HUES64 (cell line): ENCODE measurements around the gene KCNJ2.

Experiments
- H3K27ac ChIP-seq: 2 replicates; pipeline ENCODE4 v1.7.0; 2013; ENCODE audit warnings: low read depth, low read length, inconsistent platforms
- H3K27me3 ChIP-seq: 2 replicates; pipeline ENCODE4 v1.6.1; 2013; ENCODE audit warnings: mild to moderate bottlenecking, low read length; ENCODE audit not compliant: insufficient read depth
- H3K36me3 ChIP-seq: 2 replicates; pipeline ENCODE4 v1.6.1; 2013; ENCODE audit warnings: mild to moderate bottlenecking, low read length; ENCODE audit not compliant: insufficient read depth
- H3K4me1 ChIP-seq: 2 replicates; pipeline ENCODE4 v1.6.1; 2013; ENCODE audit warnings: mild to moderate bottlenecking, low read length, moderate library complexity; ENCODE audit not compliant: insufficient read depth
- H3K4me3 ChIP-seq: 2 replicates; pipeline ENCODE4 v1.5.1; 2013; ENCODE audit warnings: mild to moderate bottlenecking, low read length, moderate library complexity
- H3K9ac ChIP-seq: 2 replicates; pipeline ENCODE4 v1.6.1; 2013; ENCODE audit warnings: mild to moderate bottlenecking, low read depth, low read length
- H3K9me3 ChIP-seq: 2 replicates; pipeline ENCODE4 v1.6.1; 2013; ENCODE audit warnings: low read depth, low read length; ENCODE audit not compliant: insufficient read depth
- WGBS: fragments of 150-250, 120-280 bp; methylation state at CpG from one replicate; pipeline ENCODE4 v1.1.7; 2013; ENCODE audit warnings: missing lambda C conversion rate; 5-methylcytosine and 5-hydroxymethylcytosine counted together

Gene KCNJ2

DNA sequence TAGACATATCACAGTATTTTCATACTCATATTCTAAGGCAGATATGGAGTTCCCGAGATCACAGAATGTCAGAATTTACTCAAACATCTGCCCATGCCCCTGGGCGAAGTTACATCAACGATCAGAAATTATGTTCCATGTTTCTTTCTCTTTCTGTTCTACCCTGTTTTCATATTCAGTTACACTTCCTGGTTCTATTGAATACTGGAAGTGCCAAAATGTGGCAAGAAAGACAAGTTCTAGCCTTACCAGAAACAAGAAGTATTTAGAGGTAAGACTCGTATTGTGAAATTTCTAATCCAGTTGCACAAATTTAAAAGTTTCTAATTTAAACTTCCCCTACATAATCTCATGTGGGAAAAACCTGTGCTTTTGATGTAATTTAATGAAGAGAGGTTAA is 36.1 kb downstream of the KCNJ2 start:
- Histone ChIP-seq H3K9me3 (no peaks in the 10 kb centered on the region), H3K4me1 (peaks cover 9% of the 10 kb centered on the region; the same call in 1 of the 2 replicates), H3K4me3 (no peak overlapping the region), H3K9ac (no peak overlapping the region), H3K27me3 (no peaks in the 10 kb centered on the region), H3K36me3 (no peaks in the 10 kb centered on the region), H3K27ac (no peak overlapping the region)
- 91% methylated on average over 3 of the region's 4 CpGs for WGBS

DNA sequence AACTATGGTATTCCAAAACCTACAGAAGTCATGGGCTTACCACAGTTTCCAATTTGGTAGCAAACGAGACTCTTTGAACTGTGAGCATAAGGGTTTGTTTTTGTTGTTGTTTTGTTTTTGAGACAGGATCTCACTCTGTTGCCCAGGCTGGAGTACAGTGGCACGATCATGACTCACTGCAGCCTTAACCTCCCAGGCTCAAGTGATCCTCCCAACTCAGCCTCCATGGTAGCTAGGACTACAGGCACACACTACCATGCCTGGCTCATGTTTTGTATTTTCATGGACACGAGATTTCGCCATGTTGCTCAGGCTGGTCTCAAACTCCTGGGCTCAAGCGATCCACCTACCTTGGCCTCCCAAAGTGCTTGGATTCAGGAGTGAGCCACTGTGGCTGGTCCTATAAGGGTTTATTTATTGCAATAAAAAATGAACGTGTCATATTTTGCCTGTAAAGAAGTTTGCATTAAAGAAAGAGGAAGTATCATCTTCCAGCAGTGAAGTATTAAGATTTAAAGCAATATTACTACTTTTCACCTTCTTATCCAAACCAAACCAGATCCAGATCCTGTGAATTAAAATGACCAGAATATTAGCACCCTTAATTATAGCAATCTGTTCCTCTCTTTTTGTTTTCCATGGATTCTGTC is 37.2 kb downstream of the KCNJ2 start:
- Histone ChIP-seq H3K36me3 (no peaks in the 10 kb centered on the region), H3K4me3 (no peak overlapping the region), H3K27ac (no peak overlapping the region), H3K9ac (no peak overlapping the region), H3K4me1 (peaks cover 9% of the 10 kb centered on the region; the same call in 1 of the 2 replicates), H3K9me3 (no peaks in the 10 kb centered on the region), H3K27me3 (no peaks in the 10 kb centered on the region)
- 77% methylated on average over 6 of the region's 6 CpGs for WGBS

DNA sequence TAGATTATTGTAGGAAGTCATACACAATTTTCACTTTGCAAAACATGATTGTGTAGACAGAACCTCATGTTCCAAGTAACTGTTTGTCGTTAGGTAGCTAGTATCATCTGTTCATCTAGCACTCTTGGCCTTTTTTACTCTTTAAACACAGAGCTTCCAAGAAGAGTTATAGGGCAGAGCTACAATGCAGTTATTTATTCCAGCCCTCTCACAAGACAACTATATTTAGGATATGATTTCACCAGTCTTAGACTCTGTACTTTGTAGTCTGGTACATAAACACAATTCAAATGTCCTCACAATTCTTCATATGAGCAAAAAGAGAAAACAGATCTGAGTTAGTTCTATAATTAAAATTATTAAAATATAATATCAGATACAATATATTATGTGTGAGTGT is 37.9 kb downstream of the KCNJ2 start:
- Histone ChIP-seq H3K27me3 (no peaks in the 10 kb centered on the region), H3K4me1 (peaks cover 9% of the 10 kb centered on the region; the same call in 1 of the 2 replicates), H3K4me3 (no peak overlapping the region), H3K9me3 (no peaks in the 10 kb centered on the region), H3K27ac (no peak overlapping the region), H3K36me3 (no peaks in the 10 kb centered on the region), H3K9ac (no peak overlapping the region)
- whole genome bisulfite sequencing = 100% methylated on average over 1 of the region's 1 CpG

DNA sequence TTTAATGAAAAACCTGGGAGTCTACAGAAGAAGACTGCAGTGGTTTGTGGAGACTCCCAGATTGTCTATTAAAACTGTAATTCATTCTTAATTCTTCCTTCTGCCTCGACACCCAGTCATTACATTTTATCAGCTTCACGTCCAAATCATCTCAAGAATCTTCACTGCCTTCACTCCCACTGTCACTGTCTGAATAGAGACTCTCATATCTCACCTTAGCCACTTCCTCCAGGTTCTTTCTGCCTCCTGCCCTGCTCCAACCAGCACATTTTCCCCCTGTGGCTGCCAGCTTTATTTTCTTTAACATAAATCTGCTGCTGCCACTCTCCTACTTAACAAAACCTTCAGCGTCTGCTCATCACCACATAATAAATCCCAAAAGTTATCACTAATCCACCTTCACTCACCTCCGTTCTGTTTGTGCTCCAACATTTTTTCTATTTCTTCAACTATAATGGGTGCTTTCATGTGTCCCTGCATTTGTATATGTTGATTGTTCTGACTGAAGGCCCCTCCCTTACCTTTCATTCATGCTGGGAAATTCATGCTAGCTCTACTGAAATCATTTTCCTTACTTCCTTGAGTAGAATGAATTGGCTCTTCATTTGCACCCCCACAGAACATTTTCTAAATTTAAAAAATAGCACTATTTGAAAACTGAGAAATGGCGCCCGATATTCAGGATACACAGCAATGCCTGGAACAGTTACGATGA is 38.9 kb downstream of the KCNJ2 start:
- H3K27ac ChIP-seq = no peak overlapping the region
- no peaks in the 10 kb centered on the region for H3K36me3 ChIP-seq
- no peaks in the 10 kb centered on the region for H3K9me3 ChIP-seq
- 81% methylated on average over 4 of the region's 7 CpGs for WGBS
- no peaks in the 10 kb centered on the region for H3K27me3 ChIP-seq
- H3K4me1 ChIP-seq = peaks cover 9% of the 10 kb centered on the region; the same call in 1 of the 2 replicates
- H3K9ac ChIP-seq = no peak overlapping the region
- H3K4me3 ChIP-seq = no peak overlapping the region

DNA sequence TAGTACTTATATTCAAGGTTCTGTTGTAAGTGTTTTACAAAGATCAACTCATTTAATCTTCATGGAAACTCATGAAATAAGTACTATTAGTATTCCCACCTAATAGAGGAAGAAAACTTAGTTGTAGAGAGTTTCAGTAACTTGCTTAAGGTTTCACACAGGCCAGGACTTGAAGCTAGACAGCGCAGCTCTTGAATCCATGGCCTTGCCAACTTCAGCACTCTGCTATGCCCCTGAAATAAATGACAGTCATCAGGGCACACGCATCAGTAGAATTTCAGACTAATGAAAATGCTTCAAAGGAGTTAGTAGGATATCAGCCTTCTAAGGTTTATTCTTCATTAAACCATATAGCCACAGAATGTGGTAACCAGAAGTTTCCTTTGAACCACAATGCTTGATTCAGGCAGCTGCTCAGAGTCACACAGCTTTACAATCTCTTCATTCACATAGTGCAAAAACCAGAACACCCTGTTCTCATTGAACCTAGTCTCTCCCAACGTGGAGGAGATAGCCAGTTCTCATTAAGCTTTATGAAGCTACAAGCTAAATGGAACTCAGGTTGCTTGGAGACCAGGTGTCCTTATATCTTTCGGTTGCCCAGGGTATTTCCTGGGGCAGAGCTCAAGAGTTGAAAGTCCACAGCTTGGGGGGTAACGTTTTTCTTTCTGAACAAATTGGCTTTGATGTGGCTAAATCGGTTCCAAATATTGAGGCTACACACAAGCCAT is 39.7 kb downstream of the KCNJ2 start:
- Histone ChIP-seq H3K27me3 (no peaks in the 10 kb centered on the region), H3K27ac (no peak overlapping the region), H3K36me3 (no peaks in the 10 kb centered on the region), H3K4me1 (peaks cover 9% of the 10 kb centered on the region; the same call in 1 of the 2 replicates), H3K9me3 (peaks cover 3% of the 10 kb centered on the region; the same call in 1 of the 2 replicates), H3K9ac (no peak overlapping the region), H3K4me3 (no peak overlapping the region)
- WGBS = 88% methylated on average over 6 of the region's 6 CpGs

DNA sequence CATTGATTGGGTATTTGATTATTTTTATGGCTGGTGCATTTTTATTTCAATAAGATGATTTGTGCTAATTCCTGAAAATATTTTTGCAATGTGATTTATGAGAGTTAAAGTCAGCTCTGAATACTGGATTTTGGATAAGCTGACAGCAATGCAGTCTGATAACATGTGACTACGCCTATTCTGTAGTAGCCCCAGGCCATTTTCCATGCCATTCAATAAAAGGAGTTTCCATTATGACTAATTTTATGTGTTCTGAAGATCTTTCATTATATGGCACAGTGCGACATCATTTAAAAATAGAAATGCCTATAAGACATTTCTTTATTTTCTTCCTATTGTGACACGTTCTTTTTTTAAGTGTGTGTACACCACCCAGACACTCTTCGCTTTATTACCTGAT is 46.3 kb downstream of the KCNJ2 start:
- Histone ChIP-seq H3K4me3 (no peak overlapping the region), H3K9ac (no peak overlapping the region), H3K27ac (no peak overlapping the region), H3K4me1 (peaks cover 6% of the 10 kb centered on the region; the same call in 1 of the 2 replicates), H3K36me3 (no peaks in the 10 kb centered on the region), H3K27me3 (no peaks in the 10 kb centered on the region), H3K9me3 (peaks cover 7% of the 10 kb centered on the region; the same call in 1 of the 2 replicates)
- 98% methylated on average over 4 of the region's 4 CpGs for WGBS

DNA sequence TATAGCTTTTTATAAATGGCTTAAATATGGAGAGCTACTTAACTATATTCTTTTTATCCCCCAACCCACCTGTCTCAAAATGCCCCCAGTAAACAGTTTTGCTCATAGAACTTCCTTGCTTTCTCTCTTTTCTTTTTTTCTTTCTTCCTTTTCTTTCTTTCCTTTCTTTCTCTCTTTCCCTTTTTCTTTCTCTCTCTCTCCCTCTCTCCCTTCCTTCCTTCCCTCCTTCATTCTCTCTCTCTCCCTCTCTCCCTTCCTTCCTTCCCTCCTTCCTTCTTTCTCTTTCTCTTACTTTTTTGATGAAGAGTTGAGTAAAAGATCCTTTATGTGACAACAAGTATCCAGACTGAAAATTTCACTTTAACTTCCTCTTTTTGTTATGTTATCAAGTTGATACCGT is 48.2 kb downstream of the KCNJ2 start:
- H3K9me3 ChIP-seq = peaks cover 7% of the 10 kb centered on the region; the same call in 1 of the 2 replicates
- H3K4me1 ChIP-seq = peaks cover 6% of the 10 kb centered on the region; the same call in 1 of the 2 replicates
- H3K36me3 ChIP-seq = no peaks in the 10 kb centered on the region
- no peaks in the 10 kb centered on the region for H3K27me3 ChIP-seq
- WGBS = no CpG with 5 or more reads among the region's 1 CpG
- H3K9ac ChIP-seq = no peak overlapping the region
- H3K4me3 ChIP-seq = no peak overlapping the region
- no peak overlapping the region for H3K27ac ChIP-seq

DNA sequence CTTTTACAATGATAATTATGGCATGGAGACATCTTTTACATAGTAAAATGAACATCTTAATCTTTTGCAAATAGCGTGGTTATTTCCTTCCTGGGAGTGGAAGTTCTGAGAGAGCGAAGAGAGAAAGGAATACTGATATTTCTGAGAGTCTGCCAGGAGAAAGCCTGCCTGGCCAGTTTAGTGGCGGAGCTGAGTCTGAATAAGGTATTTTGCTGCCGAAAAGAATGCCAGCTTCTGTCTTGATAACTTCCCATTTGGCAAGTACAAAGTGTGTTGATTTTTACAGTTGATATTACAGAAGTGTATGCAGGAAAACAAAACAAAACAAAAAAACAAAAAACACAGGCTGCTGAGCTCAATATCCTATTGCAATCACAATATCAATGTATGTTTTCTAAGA is 55.9 kb downstream of the KCNJ2 start:
- H3K9ac ChIP-seq = no peak overlapping the region
- no peaks in the 10 kb centered on the region for H3K27me3 ChIP-seq
- H3K9me3 ChIP-seq = no peaks in the 10 kb centered on the region
- H3K4me3 ChIP-seq = no peak overlapping the region
- no peaks in the 10 kb centered on the region for H3K36me3 ChIP-seq
- 93% methylated on average over 4 of the region's 4 CpGs for WGBS
- H3K27ac ChIP-seq = no peak overlapping the region
- no peaks in the 10 kb centered on the region for H3K4me1 ChIP-seq
